ENCODE data around the gene LRRC9. TPM values are rescaled to one million over a fixed set of nuclear protein-coding genes. Genes with fewer than 3 reads are reported as not detected.
"Not testable (repeated sequence)": the region's sequence is repeated elsewhere in the genome, so short reads cannot be mapped to it uniquely, and the experiment has no call there.

LRRC9 gene
- total RNA-seq, 1 donor from 2014 or later, result not detected

DNA sequence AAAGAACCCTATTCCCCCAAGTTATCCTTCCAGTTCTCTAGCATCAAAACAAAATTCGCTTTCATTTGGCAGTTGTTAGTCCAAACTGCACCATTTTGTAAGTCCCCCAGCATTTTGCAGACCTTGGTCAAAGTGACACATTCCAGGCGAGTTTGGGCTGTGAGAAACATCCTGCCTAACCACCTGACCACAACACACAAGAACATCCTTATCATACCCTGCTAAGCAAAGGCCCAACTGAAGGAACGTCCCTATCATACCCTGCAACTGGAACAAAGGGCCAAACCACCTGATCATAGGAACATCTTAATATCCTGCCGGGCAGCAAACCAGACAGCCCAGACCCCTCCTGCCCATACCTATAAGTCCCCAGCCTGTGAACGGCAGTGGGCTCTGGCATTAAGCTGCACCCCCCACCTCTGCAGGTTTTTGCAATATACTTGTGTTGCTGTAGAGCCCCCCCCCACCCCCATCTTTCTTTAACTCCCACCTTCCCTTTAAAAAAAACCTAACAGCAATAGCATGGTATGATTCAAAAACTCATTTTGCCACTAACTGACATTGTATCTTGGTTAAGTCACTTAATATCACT lies 174.5 kb downstream of the LRRC9 start:
- Mint-ChIP-seq H3K4me1 (peaks cover 37% of the 10 kb centered on the region), H3K9me3 (no peaks in the 10 kb centered on the region)
- CTCF ChIA-PET, result no interaction called here

DNA sequence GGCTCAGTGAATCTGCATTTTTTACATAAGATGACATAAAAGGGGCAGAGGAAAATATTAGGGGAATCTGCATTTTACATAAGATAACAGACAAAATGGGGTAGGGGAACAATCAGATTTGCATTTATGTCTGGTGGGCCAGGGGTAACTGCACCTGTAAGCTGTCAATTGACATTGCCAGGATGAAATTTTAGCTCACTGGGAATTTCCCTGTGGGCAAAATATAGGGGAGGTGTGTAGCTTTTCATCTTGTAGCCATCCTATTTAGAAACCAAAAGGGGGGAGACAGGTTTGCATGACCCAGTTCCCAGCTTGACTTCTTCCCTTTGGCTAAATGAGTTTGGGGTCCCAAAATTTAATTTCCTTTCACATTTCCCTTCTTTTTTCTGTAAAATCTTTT lies 175.3 kb downstream of the LRRC9 start:
- Mint-ChIP-seq H3K27ac (no peak overlapping the region), H3K9me3 (no peaks in the 10 kb centered on the region), H3K27me3 (no peaks in the 10 kb centered on the region), H3K4me1 (peaks cover 40% of the 10 kb centered on the region), H3K4me3 (peak overlapping the region; percentile 11), H3K36me3 (ENCODE audit: low read depth) (peaks cover 35% of the 10 kb centered on the region)
- CTCF ChIA-PET, result no interaction called here
- POLR2A ChIA-PET, result interaction anchor here (1.2 kb wide), 1 partner anchor 153 kb away, joined by 9 read pairs; no protein-coding TSS in a partner anchor
- DNase-seq (no peak), ATAC-seq (ENCODE audit: low read depth) (no peak)
- intact Hi-C loops (cut with micrococcal nuclease), result loop anchor here (5.0 to 10.0 kb wide), 3 partner anchors 37 to 660 kb away; partner anchors contain the start of gene CCDC175
- no peak for TF ChIP-seq CTCF (IDR thresholded peaks at IDR 0.05)

More for the DNA sequence above, 174.5 kb downstream of the LRRC9 start:
- ATAC-seq (ENCODE audit: low read depth) (no peak), DNase-seq (no peak)
- peaks cover 30% of the 10 kb centered on the region for H3K36me3 Mint-ChIP-seq (ENCODE audit: low read depth)
- H3K27me3 Mint-ChIP-seq, result no peaks in the 10 kb centered on the region
- TF ChIP-seq CTCF (IDR thresholded peaks at IDR 0.05), result no peak
- intact Hi-C loops (cut with micrococcal nuclease), result loop anchor here (10.0 kb wide), 2 partner anchors 520 to 660 kb away; partner anchors contain the start of gene CCDC175
- no peak overlapping the region for H3K27ac Mint-ChIP-seq
- H3K4me3 Mint-ChIP-seq, result peak overlapping the region; percentile 29
- POLR2A ChIA-PET, result interaction anchor here (1.2 to 1.3 kb wide), 2 partner anchors 57 to 154 kb away, joined by 3 to 9 read pairs; no protein-coding TSS in a partner anchor

- Mint-ChIP-seq H3K27ac (no peak overlapping the region), H3K4me1 (peaks cover 38% of the 10 kb centered on the region), H3K27me3 (no peaks in the 10 kb centered on the region), H3K4me3 (peak overlapping the region; percentile 11), H3K9me3 (no peaks in the 10 kb centered on the region), H3K36me3 (ENCODE audit: low read depth) (peaks cover 39% of the 10 kb centered on the region)
- DNase-seq (no peak), ATAC-seq (ENCODE audit: low read depth) (no peak)
- TF ChIP-seq CTCF (IDR thresholded peaks at IDR 0.05), result no peak
- CTCF ChIA-PET, result interaction anchor here (1.3 kb wide), 1 partner anchor 10 kb away, joined by 3 read pairs; no protein-coding TSS in a partner anchor
- intact Hi-C loops (cut with micrococcal nuclease), result loop anchor here (5.0 to 10.0 kb wide), 3 partner anchors 36 to 659 kb away; partner anchors contain the start of gene CCDC175
- POLR2A ChIA-PET, result interaction anchor here (0.6 to 1.0 kb wide), 2 partner anchors 153 to 159 kb away, joined by 6 read pairs; partner anchors contain the start of gene PPM1A
These were observed 176.0 kb downstream of the LRRC9 start for GRCh38 chr14:60095781-60096450.

DNA sequence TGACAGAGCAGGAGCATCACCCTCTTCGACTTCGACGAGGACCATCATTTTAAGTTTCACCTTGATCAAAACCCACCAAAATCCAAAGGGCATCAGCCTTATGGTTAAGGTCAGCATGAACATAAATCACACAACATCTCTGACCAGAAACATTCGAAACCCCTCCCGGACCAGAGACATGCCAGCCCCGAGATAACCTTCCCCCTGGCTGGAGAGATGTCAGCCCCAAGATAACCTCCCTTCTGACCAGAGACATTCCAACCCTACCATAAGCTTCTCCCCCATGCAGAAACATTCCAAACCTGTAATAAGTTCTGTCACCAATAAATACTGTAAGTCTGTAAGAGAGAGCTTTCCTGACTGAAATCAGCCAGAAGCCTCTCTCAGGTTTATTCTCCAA lies 178.0 kb downstream of the LRRC9 start:
- Mint-ChIP-seq H3K4me1 (peaks cover 31% of the 10 kb centered on the region), H3K27me3 (no peaks in the 10 kb centered on the region), H3K9me3 (no peaks in the 10 kb centered on the region), H3K4me3 (no peak overlapping the region), H3K36me3 (ENCODE audit: low read depth) (peaks cover 38% of the 10 kb centered on the region), H3K27ac (peak overlapping the region; percentile 8)
- DNase-seq, result no peak
- POLR2A ChIA-PET, result no interaction called here
- no peak for ATAC-seq (ENCODE audit: low read depth)
- CTCF ChIA-PET, result no interaction called here
- intact Hi-C loops (cut with micrococcal nuclease), result loop anchor here (5.0 to 10.0 kb wide), 3 partner anchors 34 to 657 kb away; partner anchors contain the start of gene CCDC175
- no peak for TF ChIP-seq CTCF (IDR thresholded peaks at IDR 0.05)

GRCh38 chr14:60099855-60100254 lies 179.9 kb downstream of the LRRC9 start:
- H3K27ac Mint-ChIP-seq; ATAC-seq (ENCODE audit: low read depth); DNase-seq; POLR2A ChIA-PET; H3K4me3 Mint-ChIP-seq; H3K9me3 Mint-ChIP-seq; CTCF ChIA-PET; H3K27me3 Mint-ChIP-seq: not testable (repeated sequence)
- intact Hi-C loops (cut with micrococcal nuclease), result loop anchor here (5.0 to 10.0 kb wide), 3 partner anchors 32 to 655 kb away; partner anchors contain the start of gene CCDC175
- peaks cover 24% of the 10 kb centered on the region for H3K4me1 Mint-ChIP-seq
- peaks cover 48% of the 10 kb centered on the region for H3K36me3 Mint-ChIP-seq (ENCODE audit: low read depth)
